Fibroblast of peridontal ligament (primary cell): Measurements from ENCODE around the gene TXNDC17.
"Not testable (repeated sequence)": the region's sequence is repeated elsewhere in the genome, so short reads cannot be mapped to it uniquely, and the experiment has no call there.

ENCODE experiments used
- DNase-seq: peaks from one replicate; pipeline ENCODE4 v3.0.0-alpha.2; 2010; ENCODE audit errors: extremely low read depth

The TXNDC17 gene

GRCh38 chr17:6636616-6637457 is 4.0 kb upstream of the TXNDC17 start:
- no peak for DNase-seq

GRCh38 chr17:6637458-6637840 is 3.4 kb upstream of the TXNDC17 start:
- DNase-seq, result no peak

- no peak for DNase-seq
Observed at GRCh38 chr17:6638046-6638908, 2.6 kb upstream of the TXNDC17 start.

DNA sequence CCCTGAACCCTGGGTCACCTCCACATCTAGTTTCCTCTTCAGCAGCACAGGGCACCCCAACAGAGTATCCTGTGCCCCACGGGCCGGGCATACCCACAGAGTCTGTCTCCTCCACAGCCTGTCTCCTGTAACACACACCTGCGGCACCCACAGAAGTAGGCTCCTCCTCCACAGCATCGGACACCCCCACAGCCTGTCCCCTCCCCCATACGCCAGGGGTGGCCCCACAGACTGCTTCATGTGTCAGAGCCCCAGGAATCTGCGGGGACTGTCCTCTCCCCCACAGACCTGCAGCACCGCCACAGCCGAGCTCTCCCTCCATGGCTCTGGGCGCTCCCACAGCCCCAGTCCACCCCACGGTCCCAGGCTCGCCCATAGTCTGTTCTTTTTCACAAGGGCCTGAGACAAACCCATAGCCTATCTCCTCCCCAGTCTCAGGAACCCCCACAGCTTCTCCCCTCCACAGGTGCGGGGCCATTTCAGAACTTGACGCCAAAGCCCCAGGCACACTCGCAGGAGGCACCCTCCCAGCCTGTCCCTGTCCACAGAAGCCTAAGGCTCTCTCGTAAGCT is 1.8 kb upstream of the TXNDC17 start:
- DNase-seq, result no peak

DNA sequence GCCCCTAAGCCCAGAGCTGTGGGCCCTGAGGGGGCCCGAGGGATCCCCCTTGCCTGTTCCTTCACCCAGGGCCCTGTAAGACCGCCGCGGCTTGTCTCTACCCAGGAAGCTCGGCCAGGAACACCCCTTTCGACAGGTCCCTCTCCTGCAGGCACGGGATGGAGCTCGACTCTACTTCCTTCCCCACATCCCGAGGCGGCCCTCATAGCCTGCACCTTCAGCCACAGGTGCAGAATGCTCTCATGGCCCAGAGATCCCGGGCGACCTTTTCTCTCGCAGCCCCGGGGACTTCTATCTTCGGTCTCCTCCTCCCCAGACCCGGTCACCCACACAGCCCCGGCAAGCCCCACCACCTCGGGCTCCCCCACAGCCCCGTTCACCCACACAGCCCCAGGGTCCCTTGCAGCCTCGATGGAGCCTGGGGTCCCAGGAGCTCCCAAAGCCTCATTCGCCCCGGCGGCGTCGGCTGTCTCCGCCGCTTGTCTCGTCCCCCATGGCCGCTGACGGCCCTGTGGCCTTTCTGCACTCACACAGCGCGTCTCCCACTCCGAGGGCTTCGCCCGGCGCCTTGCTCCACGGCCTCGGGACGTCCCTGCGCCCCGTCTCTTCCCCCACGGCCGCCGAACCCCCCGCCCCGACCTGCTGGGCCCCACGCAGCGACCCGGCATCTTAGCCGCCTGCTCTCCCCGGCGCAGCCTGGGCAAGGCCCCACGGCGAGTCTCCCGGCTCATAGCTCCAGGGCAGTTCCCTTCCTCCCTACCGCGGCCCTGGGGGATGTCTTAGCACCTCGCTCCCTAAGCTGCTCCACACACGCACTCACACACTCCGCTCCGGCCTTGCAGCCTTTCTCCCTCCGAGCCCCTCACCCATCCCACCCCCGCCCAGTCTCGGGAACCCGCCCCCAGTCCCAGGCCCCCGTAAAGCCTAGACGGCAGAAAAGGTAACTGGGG is 999 bp upstream of the TXNDC17 start:
- DNase-seq, result peak; percentile 36

- no peak for DNase-seq
Observed at GRCh38 chr17:6641247-6641863, 495 bp downstream of the TXNDC17 start.

DNA sequence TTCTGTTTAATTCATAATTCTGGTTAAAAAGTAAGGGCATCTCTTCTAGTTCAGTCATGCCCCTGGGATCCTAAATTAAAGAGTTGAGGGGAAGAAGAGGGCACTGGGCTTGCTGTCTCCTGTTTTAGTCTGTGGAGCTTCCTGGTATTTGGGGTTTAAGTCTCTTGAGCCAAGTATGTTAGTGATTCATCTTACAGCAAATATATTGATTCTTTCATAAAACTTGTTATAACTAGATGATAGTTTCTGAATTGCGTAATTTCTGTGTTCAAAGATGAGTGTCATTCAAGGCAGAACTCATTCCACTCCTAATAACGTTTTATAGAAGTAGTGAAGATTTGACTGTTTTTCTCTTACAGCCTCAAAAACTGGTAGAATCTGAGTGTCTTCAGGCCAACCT is 1.7 kb downstream of the TXNDC17 start:
- DNase-seq, result peak; percentile 49

DNA sequence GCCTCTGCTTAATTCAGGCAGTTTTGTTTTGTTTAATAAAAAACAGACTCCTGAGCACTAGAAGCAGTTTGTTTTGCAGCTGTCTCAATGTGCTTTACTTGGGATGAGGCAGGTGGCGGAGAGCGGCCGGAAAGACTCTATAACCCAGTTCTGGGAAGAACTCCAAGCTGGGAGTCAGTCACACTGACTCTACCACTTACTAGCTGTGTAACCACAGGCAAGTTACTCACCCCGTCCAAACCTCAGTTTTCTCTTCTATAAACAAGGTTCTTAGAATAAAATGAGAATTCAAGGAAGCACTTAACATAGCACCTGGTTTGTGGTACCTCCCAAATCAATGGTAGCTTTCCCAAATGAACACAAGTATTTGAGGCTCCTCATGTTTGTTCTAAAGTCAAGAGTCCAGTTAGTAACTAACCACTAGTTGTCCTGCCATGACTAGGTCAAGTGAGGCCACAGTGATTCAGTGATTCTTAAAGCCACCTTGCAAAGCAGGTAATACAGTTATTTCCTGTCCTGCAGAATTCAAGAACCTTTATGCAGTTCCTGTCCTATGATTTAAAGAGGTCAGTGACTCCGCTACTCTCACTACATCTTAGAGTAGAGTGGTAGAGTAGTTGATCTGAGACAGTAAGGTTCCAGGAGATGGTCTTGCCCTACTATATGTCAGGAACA is 2.7 kb downstream of the TXNDC17 start:
- DNase-seq, result peak; percentile 89

DNA sequence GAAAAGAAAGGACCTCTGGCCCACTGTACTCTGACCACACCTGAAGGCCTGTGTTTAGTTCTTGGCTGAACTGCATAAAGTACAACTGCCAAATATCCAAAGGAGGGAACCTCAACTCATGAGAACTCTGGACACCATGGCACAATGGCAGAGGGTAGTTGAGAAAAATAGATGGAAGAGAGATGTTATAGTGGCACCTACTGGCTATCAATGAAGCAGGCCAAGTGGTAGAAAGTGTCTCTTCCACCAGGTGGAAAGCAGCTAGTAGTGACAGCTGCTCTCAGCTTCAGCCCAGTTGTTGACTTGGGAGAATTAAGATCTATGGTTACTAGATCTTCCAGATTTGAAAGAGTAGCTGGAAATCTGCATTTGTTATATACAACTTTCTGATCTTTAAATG is 7.3 kb downstream of the TXNDC17 start:
- no peak for DNase-seq

DNA sequence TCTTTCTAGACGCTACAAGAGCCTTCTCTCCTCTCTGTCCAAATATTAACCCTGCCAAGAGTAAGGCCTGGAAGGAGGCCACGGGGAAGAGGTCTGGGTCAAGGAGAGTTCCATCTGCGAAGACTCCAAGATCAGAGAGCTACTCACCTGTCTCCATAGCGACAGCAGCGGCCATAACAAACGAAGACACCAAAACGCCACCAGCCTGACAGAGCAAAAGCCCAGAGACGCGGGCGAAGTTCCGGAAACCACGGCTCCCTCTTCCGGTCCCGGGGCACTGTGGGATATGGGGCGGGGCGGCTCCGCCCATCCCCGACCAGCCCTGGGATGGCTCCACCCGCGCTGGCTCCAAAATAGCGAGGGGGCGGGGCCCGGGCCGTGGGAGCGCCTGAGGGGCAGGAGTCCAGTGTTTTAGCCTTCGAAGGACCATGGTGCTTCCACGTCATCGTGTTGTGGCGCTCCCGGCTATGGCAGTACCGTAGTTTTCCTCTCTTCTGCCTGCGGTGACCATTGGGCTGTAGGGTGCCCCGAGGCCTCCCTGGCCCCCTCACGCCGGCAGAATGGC is 10.6 kb downstream of the TXNDC17 start, which contains the start of the genes C17orf100 and MED31:
Gene C17orf100 (plus strand): TSS at position 409 of the 565 bp plus-strand sequence. CDS start 152 bp downstream, at position 561.
Gene MED31 (minus strand): TSS at position 252 of the 565 bp plus-strand sequence. CDS start 77 bp downstream, at position 175.
- DNase-seq, result peak; percentile 81

- DNase-seq, result peak; percentile 18
Observed at GRCh38 chr17:6651919-6652452, 11.1 kb downstream of the TXNDC17 start.

DNA sequence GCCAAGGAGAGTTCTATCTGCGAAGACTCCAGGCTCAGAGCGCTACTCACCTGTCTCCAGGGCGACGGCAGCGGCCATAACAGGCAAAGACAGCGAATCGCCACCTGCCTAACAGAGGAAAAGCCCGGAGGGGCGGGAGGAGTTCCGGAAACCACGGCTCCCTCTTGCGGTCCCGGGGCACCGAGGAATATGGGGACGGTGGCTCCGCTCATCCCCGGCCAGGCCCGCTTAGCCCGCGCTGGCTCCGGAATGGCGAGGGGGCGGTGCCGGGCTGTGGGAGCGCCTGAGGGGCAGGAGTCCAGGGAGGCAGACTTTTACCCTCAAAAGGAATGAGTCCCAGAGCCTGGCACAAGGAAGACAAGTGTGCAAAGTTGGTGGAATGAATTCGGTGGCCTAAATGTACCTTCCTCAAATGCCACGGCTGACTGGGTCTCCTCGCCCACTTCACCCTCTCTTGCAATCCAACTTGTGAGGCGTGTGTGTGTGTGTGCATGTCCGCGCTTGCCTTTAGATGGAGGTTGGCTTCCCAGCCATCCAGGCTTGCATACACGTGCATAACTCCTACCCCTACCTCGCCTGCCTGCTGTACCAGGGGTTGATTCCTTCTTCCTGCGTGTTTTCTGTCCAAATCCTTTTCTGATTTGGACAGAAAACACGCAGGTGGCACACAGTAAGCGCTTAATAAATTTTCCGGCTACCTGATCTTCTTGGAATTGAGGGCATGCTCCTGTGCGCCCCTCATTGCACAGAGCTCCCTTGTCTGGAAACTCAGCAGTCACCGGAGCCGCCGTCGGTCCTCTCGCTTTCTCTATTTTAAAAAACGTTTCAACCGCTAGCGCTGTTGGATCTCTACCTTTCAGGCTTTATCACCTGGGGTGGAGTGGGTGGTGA is 14.2 kb downstream of the TXNDC17 start:
- DNase-seq, result no peak

DNA sequence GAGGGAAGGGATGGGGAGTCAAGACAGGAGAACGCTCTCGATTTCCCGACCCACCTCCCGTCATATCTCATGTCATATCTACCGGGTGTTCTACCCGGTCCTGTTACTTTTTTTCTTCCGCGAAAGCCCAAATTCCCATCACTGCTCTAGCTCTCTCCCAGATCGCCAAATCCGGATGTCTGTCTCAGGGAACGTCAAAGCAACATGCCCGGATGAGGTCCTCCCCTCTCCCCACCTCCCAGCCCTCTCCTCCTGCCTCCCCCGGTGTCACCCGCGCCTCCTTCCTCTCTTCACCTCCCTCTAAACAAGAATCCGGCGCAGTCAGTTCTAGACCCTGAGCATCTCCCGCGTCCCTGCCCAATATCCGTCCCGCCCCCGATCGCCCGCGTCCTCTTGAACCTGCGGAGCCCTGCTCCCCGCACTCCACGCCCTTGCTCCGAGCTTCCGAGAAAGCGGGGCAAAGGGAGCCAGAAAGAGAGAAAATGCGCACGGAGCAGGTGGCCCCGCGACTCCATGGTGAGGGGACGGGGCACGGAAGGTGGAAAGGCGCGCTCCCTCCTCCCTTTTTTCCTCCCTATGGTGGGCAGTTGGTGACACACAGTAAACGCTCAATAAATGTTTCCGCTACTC is 15.0 kb downstream of the TXNDC17 start:
- DNase-seq, result not testable (repeated sequence)

- DNase-seq, result not testable (repeated sequence)
Observed at GRCh38 chr17:6656797-6657632, 16.2 kb downstream of the TXNDC17 start.

GRCh38 chr17:6657633-6658287 is 16.9 kb downstream of the TXNDC17 start:
- no peak for DNase-seq

GRCh38 chr17:6658411-6658810 is 17.6 kb downstream of the TXNDC17 start:
- DNase-seq, result not testable (repeated sequence)
